ENCODE results near the gene SSH2.

DNA sequence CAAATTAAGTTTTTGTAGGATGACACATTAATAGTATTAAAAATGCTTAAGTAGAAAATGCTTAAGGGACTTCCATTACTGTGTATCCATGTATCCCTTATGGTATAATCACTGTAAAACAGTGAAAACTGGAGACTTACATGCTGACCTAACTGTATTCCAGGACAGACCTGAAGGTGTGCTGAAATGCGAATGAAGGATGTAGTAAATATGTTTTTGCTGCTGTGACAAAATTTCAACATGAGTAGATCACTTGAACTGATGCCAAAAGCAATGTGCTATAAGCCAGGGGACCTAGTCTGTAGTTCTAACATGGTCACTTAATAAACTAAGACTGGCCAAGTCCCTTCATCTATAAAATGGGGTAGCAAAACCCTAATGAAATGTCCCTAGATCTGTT is 165.3 kb downstream of the SSH2 start:
- TF ChIP-seq CTCF (IDR thresholded peaks at IDR 0.05; ENCODE audit: borderline replicate concordance, extremely low read depth, low read length, poor library complexity, severe bottlenecking), result no peak
- TF ChIP-seq EZH2 (IDR thresholded peaks at IDR 0.05; ENCODE audit: borderline replicate concordance, low read depth, low read length, severe bottlenecking), result no peak
